ENCODE results near the gene TMEM25. TPM values are rescaled to one million over a fixed set of nuclear protein-coding genes. Genes with fewer than 3 reads are reported as not detected.
A peak's percentile ranks its signal among the peaks of the same experiment; 100 is the strongest.

The TMEM25 gene
- total and polyA plus RNA-seq, 10 donors, result 5.2 to 23.8 (median 10.3) TPM

DNA sequence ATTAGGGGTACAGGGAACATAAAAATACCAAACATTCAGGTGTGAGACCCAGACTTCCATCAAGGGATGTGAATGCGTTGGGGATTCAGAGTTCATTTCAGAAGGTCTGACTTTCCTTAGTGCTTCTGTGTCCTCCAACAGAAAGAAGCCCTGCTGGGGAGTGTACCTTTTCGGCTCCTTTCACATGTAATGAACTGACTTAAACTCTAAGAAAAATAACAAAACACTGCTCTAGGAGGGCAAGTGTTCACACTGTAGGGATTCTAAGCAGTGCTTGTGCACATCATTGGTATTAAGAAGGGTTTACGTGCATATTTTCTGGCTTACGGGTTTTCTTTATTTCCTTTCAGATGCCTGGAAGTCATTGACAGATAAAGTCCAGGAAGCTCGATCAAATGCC is 19.4 kb upstream of the TMEM25 start:
- WGBS, 5 donors, result 89 to 96% (median 93%) methylated on average over 5 of the region's 5 CpGs

GRCh38 chr11:118514103-118514502 is 16.9 kb upstream of the TMEM25 start:
- Histone ChIP-seq H3K4me3 (no peak overlapping the region), H3K27ac (no peak overlapping the region), H3K36me3 (peaks cover 6 to 100% (median 89%) of the 10 kb centered on the region in 6 donors), H3K27me3 (replicated peaks in 1 of 7) (no peaks in the 10 kb centered on the region), H3K9me3 (no peaks in the 10 kb centered on the region), H3K4me1 (no peaks in the 10 kb centered on the region)
- intact Hi-C loops (cut with DNase I; ENCODE audit: low total_unique reads), result no loop called here
- TF ChIP-seq, protein P1, sequence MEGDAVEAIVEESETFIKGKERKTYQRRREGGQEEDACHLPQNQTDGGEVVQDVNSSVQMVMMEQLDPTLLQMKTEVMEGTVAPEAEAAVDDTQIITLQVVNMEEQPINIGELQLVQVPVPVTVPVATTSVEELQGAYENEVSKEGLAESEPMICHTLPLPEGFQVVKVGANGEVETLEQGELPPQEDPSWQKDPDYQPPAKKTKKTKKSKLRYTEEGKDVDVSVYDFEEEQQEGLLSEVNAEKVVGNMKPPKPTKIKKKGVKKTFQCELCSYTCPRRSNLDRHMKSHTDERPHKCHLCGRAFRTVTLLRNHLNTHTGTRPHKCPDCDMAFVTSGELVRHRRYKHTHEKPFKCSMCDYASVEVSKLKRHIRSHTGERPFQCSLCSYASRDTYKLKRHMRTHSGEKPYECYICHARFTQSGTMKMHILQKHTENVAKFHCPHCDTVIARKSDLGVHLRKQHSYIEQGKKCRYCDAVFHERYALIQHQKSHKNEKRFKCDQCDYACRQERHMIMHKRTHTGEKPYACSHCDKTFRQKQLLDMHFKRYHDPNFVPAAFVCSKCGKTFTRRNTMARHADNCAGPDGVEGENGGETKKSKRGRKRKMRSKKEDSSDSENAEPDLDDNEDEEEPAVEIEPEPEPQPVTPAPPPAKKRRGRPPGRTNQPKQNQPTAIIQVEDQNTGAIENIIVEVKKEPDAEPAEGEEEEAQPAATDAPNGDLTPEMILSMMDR (IDR thresholded peaks at IDR 0.05 in 8 of 11, conservative IDR thresholded peaks at IDR 0.05 in 3 of 11), result no peak
- TF ChIP-seq POLR2A (IDR thresholded peaks at IDR 0.05) (no peak), POLR2AphosphoS5 (IDR thresholded peaks at IDR 0.05) (no peak)
- WGBS, 5 donors, result 34 to 57% (median 43%) methylated on average over 7 of the region's 7 CpGs
- no peak for DNase-seq

More for the DNA sequence above, 19.4 kb upstream of the TMEM25 start:
- H3K27ac ChIP-seq, result no peak overlapping the region
- no peak for DNase-seq
- intact Hi-C loops (cut with DNase I; ENCODE audit: low total_unique reads), result no loop called here
- no peaks in the 10 kb centered on the region for H3K4me1 ChIP-seq
- H3K9me3 ChIP-seq, result no peaks in the 10 kb centered on the region
- TF ChIP-seq, protein P1 (IDR thresholded peaks at IDR 0.05 in 8 of 11, conservative IDR thresholded peaks at IDR 0.05 in 3 of 11), result no peak
- TF ChIP-seq POLR2A (IDR thresholded peaks at IDR 0.05), result no peak
- no peak for TF ChIP-seq POLR2AphosphoS5 (IDR thresholded peaks at IDR 0.05)
- H3K4me3 ChIP-seq, result no peak overlapping the region
- no peaks in the 10 kb centered on the region for H3K27me3 ChIP-seq (replicated peaks in 1 of 7)
- H3K36me3 ChIP-seq, result peaks cover 10 to 100% (median 98%) of the 10 kb centered on the region in 6 donors

- no peaks in the 10 kb centered on the region for H3K27me3 ChIP-seq (replicated peaks in 1 of 7)
- no peak for DNase-seq
- intact Hi-C loops (cut with DNase I; ENCODE audit: low total_unique reads), result no loop called here
- H3K4me1 ChIP-seq, result peaks cover 0 to 31% (median 2%) of the 10 kb centered on the region in 6 donors
- 70 to 89% (median 82%) methylated on average over 6 of the region's 6 CpGs for WGBS, 5 donors
- H3K36me3 ChIP-seq, result peaks cover 2 to 100% (median 83%) of the 10 kb centered on the region in 6 donors
- TF ChIP-seq POLR2A (IDR thresholded peaks at IDR 0.05) (no peak), POLR2AphosphoS5 (IDR thresholded peaks at IDR 0.05) (no peak)
- TF ChIP-seq, protein P1 (IDR thresholded peaks at IDR 0.05 in 8 of 11, conservative IDR thresholded peaks at IDR 0.05 in 3 of 11), result no peak
- H3K4me3 ChIP-seq, result no peak overlapping the region
- no peak overlapping the region for H3K27ac ChIP-seq
- no peaks in the 10 kb centered on the region for H3K9me3 ChIP-seq
Observed at GRCh38 chr11:118519549-118519948, 11.4 kb upstream of the TMEM25 start.

DNA sequence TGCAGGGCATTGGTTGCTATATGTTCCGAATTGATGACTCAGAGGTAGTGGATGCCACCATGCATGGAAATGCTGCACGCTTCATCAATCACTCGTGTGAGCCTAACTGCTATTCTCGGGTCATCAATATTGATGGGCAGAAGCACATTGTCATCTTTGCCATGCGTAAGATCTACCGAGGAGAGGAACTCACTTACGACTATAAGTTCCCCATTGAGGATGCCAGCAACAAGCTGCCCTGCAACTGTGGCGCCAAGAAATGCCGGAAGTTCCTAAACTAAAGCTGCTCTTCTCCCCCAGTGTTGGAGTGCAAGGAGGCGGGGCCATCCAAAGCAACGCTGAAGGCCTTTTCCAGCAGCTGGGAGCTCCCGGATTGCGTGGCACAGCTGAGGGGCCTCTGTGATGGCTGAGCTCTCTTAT is 9.1 kb upstream of the TMEM25 start:
- no peak for DNase-seq
- intact Hi-C loops (cut with DNase I; ENCODE audit: low total_unique reads), result no loop called here
- 52 to 80% (median 59%) methylated on average over 11 to 13 of the region's 13 CpGs for WGBS, 5 donors
- TF ChIP-seq POLR2AphosphoS5 (IDR thresholded peaks at IDR 0.05) (no peak), POLR2A (IDR thresholded peaks at IDR 0.05) (no peak)
- TF ChIP-seq, protein P1 (IDR thresholded peaks at IDR 0.05 in 8 of 11, conservative IDR thresholded peaks at IDR 0.05 in 3 of 11), result no peak
- peak overlapping the region in 6 of 8 donors; percentile 7 to 54 (median 26) for H3K27ac ChIP-seq
- peaks cover 2 to 86% (median 66%) of the 10 kb centered on the region in 6 donors for H3K36me3 ChIP-seq
- H3K9me3 ChIP-seq, result no peaks in the 10 kb centered on the region
- no peaks in the 10 kb centered on the region for H3K27me3 ChIP-seq (replicated peaks in 1 of 7)
- H3K4me3 ChIP-seq, result no peak overlapping the region
- H3K4me1 ChIP-seq, result peaks cover 0 to 37% (median 2%) of the 10 kb centered on the region in 6 donors

Data from spleen (tissue), 11 donors.